A549 (cell line): ENCODE measurements around the gene ZNRF4. TPM values are rescaled to one million over a fixed set of nuclear protein-coding genes. Genes with fewer than 3 reads are reported as not detected.
A peak's percentile ranks its signal among the peaks of the same experiment; 100 is the strongest.

Experiments
- ATAC-seq, 2 experiments: fragments of 200-7000 bp in 1 of 2; fragments of >200 bp in 1 of 2; cut with Nextera tagmentation in 1 of 2; cut with Tn5 transposase in 1 of 2; 3 replicates each; pipeline versions ENCODE4 v1.8.0 to v1.9.1; 2018 to 2020; ENCODE audit warnings: mild to moderate bottlenecking in 1 of 2, moderate library complexity in 1 of 2
- CTCF ChIA-PET: fragments of 300-600 bp; sonication (Branson Sonifier 250); formaldehyde crosslinking; extraction: SDS; loops from one replicate; lab custom pipeline; 2021; ENCODE audit warnings: antibody characterized with exemption, inconsistent platforms; lab: Yijun Ruan, JAX
- POLR2A ChIA-PET: fragments of 350-600 bp; formaldehyde crosslinking; extraction: SDS; loops from one replicate; lab custom pipeline; 2021; ENCODE audit warnings: antibody characterized with exemption, inconsistent platforms; lab: Yijun Ruan, JAX
- DNase-seq, 2 experiments: peaks; one replicate each; pipeline versions ENCODE4 v3.0.0 to v3.0.0-alpha.2; 2011 to 2016; ENCODE audit warnings: low read depth in 1 of 2, low spot score in 1 of 2
- FAIRE-seq: peaks from 2 replicates; lab custom pipeline; 2011; peaks lifted over from hg19 to GRCh38; lab: Jason Lieb, UNC
- H3K27ac ChIP-seq, 2 experiments: fragments of >200 bp; sonication (Bioruptor Twin); formaldehyde crosslinking; 3 replicates each; pipeline ENCODE4 v1.5.1; 2016 to 2017
- H3K4me1 ChIP-seq: fragments of >200 bp; sonication (Bioruptor Twin); formaldehyde crosslinking; 3 replicates; pipeline ENCODE4 v1.6.1; 2016
- H3K4me2 ChIP-seq: fragments of >200 bp; sonication (Bioruptor Twin); formaldehyde crosslinking; 3 replicates; pipeline ENCODE4 v1.6.1; 2016
- H3K4me3 ChIP-seq: fragments of >200 bp; sonication (Bioruptor Twin); formaldehyde crosslinking; 3 replicates; pipeline ENCODE4 v1.5.1; 2016
- H3K9me3 ChIP-seq: fragments of >200 bp; sonication (Bioruptor Twin); formaldehyde crosslinking; 3 replicates; pipeline ENCODE4 v1.6.1; 2016
- BCL3 ChIP-seq: fragments of >200 bp; sonication (Bioruptor Twin); formaldehyde crosslinking; IDR thresholded peaks from 3 replicates; pipeline ENCODE4 v1.6.1; 2016
- CBX2 ChIP-seq: fragments of 200-600 bp; sonication (generic); IDR thresholded peaks from 2 replicates; pipeline ENCODE4 v1.6.1; 2016; ENCODE audit warnings: low read depth, mild to moderate bottlenecking, borderline replicate concordance
- CEBPB ChIP-seq, 2 experiments: fragments of >200 bp in 1 of 2; sonication (Bioruptor Twin) in 1 of 2; formaldehyde crosslinking in 1 of 2; IDR thresholded peaks; 2 replicates each; pipeline ENCODE4 v1.6.1; 2012 to 2016
- CHD4 ChIP-seq: fragments of 200-600 bp; sonication (generic); IDR thresholded peaks from 2 replicates; pipeline ENCODE4 v1.6.1; 2016; ENCODE audit warnings: antibody characterized with exemption, mild to moderate bottlenecking, borderline replicate concordance
- EP300 ChIP-seq, 2 experiments: fragments of >200 bp; sonication (Bioruptor Twin); formaldehyde crosslinking; IDR thresholded peaks; 2 replicates in 1 of 2; 3 replicates in 1 of 2; pipeline ENCODE4 v1.6.1; 2016 to 2017
- FOSL2 ChIP-seq, 2 experiments: fragments of 450-650 bp in 1 of 2; fragments of >200 bp in 1 of 2; sonication (Bioruptor Twin) in 1 of 2; formaldehyde crosslinking; IDR thresholded peaks; 2 replicates each; pipeline versions ENCODE4 v1.5.0 to v1.6.1; 2016 to 2020; ENCODE audit warnings: mild to moderate bottlenecking in 1 of 2, moderate library complexity in 1 of 2
- FOXS1 ChIP-seq: fragments of 250-450 bp; sonication (Bioruptor Pico); IDR thresholded peaks from 2 replicates; pipeline ENCODE4 v1.5.0; 2020; ENCODE audit warnings: mild to moderate bottlenecking, moderate library complexity
- HES2 ChIP-seq: fragments of >200 bp; sonication (Bioruptor Twin); formaldehyde crosslinking; IDR thresholded peaks from 2 replicates; pipeline ENCODE4 v1.6.1; 2016
- HOXB13 ChIP-seq: fragments of 250-450 bp; sonication (Bioruptor Pico); IDR thresholded peaks from 2 replicates; pipeline ENCODE4 v1.5.0; 2020; ENCODE audit warnings: low read depth, mild to moderate bottlenecking, moderate library complexity
- JUN ChIP-seq, 2 experiments: fragments of >200 bp; sonication (Bioruptor Twin); formaldehyde crosslinking; IDR thresholded peaks; 2 replicates in 1 of 2; 3 replicates in 1 of 2; pipeline ENCODE4 v1.6.1; 2016 to 2017
- JUNB ChIP-seq: fragments of >200 bp; sonication (Bioruptor Twin); formaldehyde crosslinking; IDR thresholded peaks from 2 replicates; pipeline ENCODE4 v1.6.1; 2016
- KDM1A ChIP-seq: fragments of 200-600 bp; sonication (generic); IDR thresholded peaks from 2 replicates; pipeline ENCODE4 v1.6.1; 2016; ENCODE audit warnings: low read depth, mild to moderate bottlenecking
- MAFK ChIP-seq: fragments of 450-650 bp; IDR thresholded peaks from 2 replicates; pipeline ENCODE4 v1.6.1; 2014; ENCODE audit not compliant: partially characterized antibody
- MAZ ChIP-seq: fragments of 150-350 bp; IDR thresholded peaks from 2 replicates; pipeline ENCODE4 v1.6.1; 2014; ENCODE audit warnings: antibody characterized with exemption, low read depth, low read length, borderline replicate concordance
- MYC ChIP-seq: IDR thresholded peaks from 2 replicates; pipeline ENCODE4 v1.6.1; 2012; ENCODE audit warnings: mild to moderate bottlenecking, inconsistent platforms, low read length, improper control_type of control experiment, borderline replicate concordance
- NFE2L2 ChIP-seq: fragments of 150-350 bp; conservative IDR thresholded peaks from 2 replicates; pipeline ENCODE4 v1.6.1; 2014; ENCODE audit warnings: low read length
- NR3C1 ChIP-seq: fragments of >200 bp; sonication (Bioruptor Twin); formaldehyde crosslinking; IDR thresholded peaks from 3 replicates; pipeline ENCODE4 v1.6.1; 2017
- POLR2AphosphoS2 ChIP-seq: conservative IDR thresholded peaks from 2 replicates; pipeline ENCODE4 v1.6.1; 2012; ENCODE audit warnings: low read length, improper control_type of control experiment, inconsistent platforms
- RAD21 ChIP-seq, 2 experiments: fragments of >200 bp in 1 of 2; sonication (Bioruptor Twin) in 1 of 2; formaldehyde crosslinking in 1 of 2; IDR thresholded peaks in 1 of 2; conservative IDR thresholded peaks in 1 of 2; 2 replicates in 1 of 2; 3 replicates in 1 of 2; pipeline ENCODE4 v1.6.1; 2012 to 2018; ENCODE audit warnings: inconsistent platforms in 1 of 2
- RARB ChIP-seq: fragments of 250-450 bp; sonication (Bioruptor Pico); IDR thresholded peaks from 2 replicates; pipeline ENCODE4 v1.8.0; 2021; ENCODE audit warnings: mild to moderate bottlenecking, moderate library complexity
- SMC3 ChIP-seq: fragments of >200 bp; sonication (Bioruptor Twin); formaldehyde crosslinking; IDR thresholded peaks from 3 replicates; pipeline ENCODE4 v1.6.1; 2018; ENCODE audit warnings: inconsistent platforms
- ZFP36 ChIP-seq: fragments of 450-650 bp; IDR thresholded peaks from 2 replicates; pipeline ENCODE4 v1.6.1; 2014; ENCODE audit warnings: borderline replicate concordance; ENCODE audit not compliant: partially characterized antibody
- ZSCAN20 ChIP-seq: fragments of 250-450 bp; sonication (Bioruptor Pico); IDR thresholded peaks from 2 replicates; pipeline ENCODE4 v1.8.0; 2022; ENCODE audit warnings: mild to moderate bottlenecking, moderate library complexity
- WGBS: methylation state at CpG from one replicate; pipeline ENCODE4 v1.1.6; 2017; ENCODE audit errors: missing lambda C conversion rate; 5-methylcytosine and 5-hydroxymethylcytosine counted together
- polyA plus RNA-seq, 4 experiments: library from polyadenylated mRNA; depleted of rRNA in 3 of 4; stranded (reverse); fragments of >200 nt; fragmentation: RNase III in 1 of 4; extraction: RNeasy Plus Mini Kit Qiagen cat#74134 plus additional on column Dnase treatment in 1 of 4; gene quantifications; 2 replicates in 3 of 4; 3 replicates in 1 of 4; pipeline ENCODE4 v1.2.3, GENCODE V29; 2011 to 2017
- TF ChIP-seq, protein P1 (sequence below): fragments of 150-350 bp; IDR thresholded peaks from 2 replicates; pipeline ENCODE4 v1.6.1; 2014; ENCODE audit warnings: low read depth, mild to moderate bottlenecking, low read length

Gene ZNRF4
- polyA plus RNA-seq, 2 of the 4 experiments (the other 2 are of a cell fraction), result not detected

GRCh38 chr19:5466072-5466471 is 10.9 kb downstream of the ZNRF4 start:
- Histone ChIP-seq H3K4me3 (no peak overlapping the region), H3K4me1 (peaks cover 9% of the 10 kb centered on the region; the same call in 2 of the 3 replicates), H3K4me2 (no peak overlapping the region), H3K9me3 (no peaks in the 10 kb centered on the region), H3K27ac (no peak overlapping the region)
- ChIA-PET CTCF (interaction anchor here (0.7 to 1.1 kb wide), 2 partner anchors 24 to 400 kb away, joined by 3 read pairs; no protein-coding TSS in a partner anchor), POLR2A (no interaction called here)
- TF ChIP-seq, protein P1, sequence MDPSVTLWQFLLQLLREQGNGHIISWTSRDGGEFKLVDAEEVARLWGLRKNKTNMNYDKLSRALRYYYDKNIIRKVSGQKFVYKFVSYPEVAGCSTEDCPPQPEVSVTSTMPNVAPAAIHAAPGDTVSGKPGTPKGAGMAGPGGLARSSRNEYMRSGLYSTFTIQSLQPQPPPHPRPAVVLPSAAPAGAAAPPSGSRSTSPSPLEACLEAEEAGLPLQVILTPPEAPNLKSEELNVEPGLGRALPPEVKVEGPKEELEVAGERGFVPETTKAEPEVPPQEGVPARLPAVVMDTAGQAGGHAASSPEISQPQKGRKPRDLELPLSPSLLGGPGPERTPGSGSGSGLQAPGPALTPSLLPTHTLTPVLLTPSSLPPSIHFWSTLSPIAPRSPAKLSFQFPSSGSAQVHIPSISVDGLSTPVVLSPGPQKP, result no peak
- no peak for TF ChIP-seq JUN (IDR thresholded peaks at IDR 0.05)
- TF ChIP-seq CHD4, result no peak
- TF ChIP-seq ZFP36, result no peak
- TF ChIP-seq MAZ, result no peak
- TF ChIP-seq POLR2AphosphoS2, result no peak
- TF ChIP-seq RARB (CRISPR knock-in tag), result no peak
- WGBS, result 54% methylated on average over 7 of the region's 7 CpGs
- DNase-seq (no peak), FAIRE-seq (no peak), ATAC-seq (no peak)

DNA sequence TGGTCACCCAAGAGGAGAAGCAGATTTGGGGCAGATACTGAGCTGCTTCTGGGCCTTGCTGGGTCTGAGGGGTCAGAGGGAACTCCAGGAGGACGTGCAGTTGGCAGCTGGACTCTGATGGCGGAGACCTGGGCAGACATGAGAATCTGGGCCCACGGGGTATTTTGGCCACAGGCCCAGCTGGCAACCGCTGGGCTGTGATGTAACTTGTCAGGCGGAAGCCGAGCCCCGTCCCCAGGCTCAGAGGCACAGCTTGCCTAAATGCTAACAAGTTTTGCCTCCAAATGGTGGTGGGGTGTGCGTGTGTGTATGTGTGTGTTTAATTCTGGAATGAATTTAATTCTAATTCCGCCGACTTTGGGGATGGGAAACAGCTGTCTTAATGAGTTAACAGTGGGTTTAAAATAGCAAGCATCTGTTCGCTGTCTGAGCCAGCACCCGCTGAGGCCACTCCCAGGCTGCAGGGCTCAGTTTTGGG is 11.6 kb downstream of the ZNRF4 start:
- TF ChIP-seq JUN (IDR thresholded peaks at IDR 0.05), result no peak
- no peak for TF ChIP-seq FOXS1 (CRISPR knock-in tag)
- no peak for TF ChIP-seq CBX2
- no peak for TF ChIP-seq FOSL2 (IDR thresholded peaks at IDR 0.05)
- no peak for TF ChIP-seq FOSL2 (CRISPR knock-in tag; IDR thresholded peaks at IDR 0.05)
- TF ChIP-seq JUNB, result no peak
- TF ChIP-seq BCL3, result no peak
- TF ChIP-seq ZSCAN20 (CRISPR knock-in tag), result no peak
- no peak for TF ChIP-seq NFE2L2
- no peak for TF ChIP-seq HOXB13 (CRISPR knock-in tag)
- TF ChIP-seq NR3C1, result no peak
- no peak for TF ChIP-seq POLR2AphosphoS2
- WGBS, result 65% methylated on average over 12 of the region's 12 CpGs
- DNase-seq, result no peak
- POLR2A ChIA-PET, result no interaction called here
- CTCF ChIA-PET, result interaction anchor here (0.7 to 1.1 kb wide), 3 partner anchors 12 to 401 kb away, joined by 3 read pairs; no protein-coding TSS in a partner anchor
- no peak for FAIRE-seq
- Histone ChIP-seq H3K9me3 (no peaks in the 10 kb centered on the region), H3K4me2 (no peak overlapping the region), H3K4me1 (peaks cover 9% of the 10 kb centered on the region; the same call in 2 of the 3 replicates), H3K27ac (no peak overlapping the region), H3K4me3 (no peak overlapping the region)
- no peak for ATAC-seq

GRCh38 chr19:5470264-5470671 is 15.1 kb downstream of the ZNRF4 start:
- WGBS, result 27% methylated on average over 12 of the region's 12 CpGs
- peak in 1 of 2 experiments; percentile 40; a peak in 3 of 6 replicates for ATAC-seq
- Histone ChIP-seq H3K4me2 (peak overlapping the region; percentile 51), H3K4me1 (peaks cover 9% of the 10 kb centered on the region; the same call in 2 of the 3 replicates), H3K27ac (peak overlapping the region in 1 of 2 experiments; percentile 43; a peak in 2 of 6 replicates), H3K4me3 (no peak overlapping the region), H3K9me3 (no peaks in the 10 kb centered on the region)
- DNase-seq, result peak in 1 of 2 experiments; percentile 61
- ChIA-PET POLR2A (no interaction called here), CTCF (no interaction called here)
- no peak for TF ChIP-seq RAD21 (conservative IDR thresholded peaks at IDR 0.05 in 1 of 2, IDR thresholded peaks at IDR 0.05 in 1 of 2)
- TF ChIP-seq HES2, result no peak
- no peak for TF ChIP-seq KDM1A
- no peak for TF ChIP-seq SMC3
- TF ChIP-seq MYC, result no peak
- TF ChIP-seq MAFK, result no peak
- no peak for TF ChIP-seq CEBPB (IDR thresholded peaks at IDR 0.05)
- no peak for TF ChIP-seq FOSL2 (IDR thresholded peaks at IDR 0.05)
- no peak for TF ChIP-seq FOSL2 (CRISPR knock-in tag; IDR thresholded peaks at IDR 0.05)
- TF ChIP-seq EP300 (IDR thresholded peaks at IDR 0.05), result no peak
- no peak for FAIRE-seq
